IMR-90 (cell line): ENCODE results near the gene CRTAC1. TPM values are rescaled to one million over a fixed set of nuclear protein-coding genes. Genes with fewer than 3 reads are reported as not detected.

Source experiments
- ATAC-seq: fragments of 200-7000 bp; cut with Tn5 transposase; 2 replicates; pipeline ENCODE4 v1.9.1; 2020; ENCODE audit warnings: low read depth, mild to moderate bottlenecking, moderate library complexity
- BruUV-seq: library from RNA; stranded (reverse); fragments of 400-500 nt; replicated peaks from 2 replicates; lab custom pipeline; 2021; lab: Mats Ljungman, UMichigan
- CTCF ChIA-PET: fragments of 300-600 bp; formaldehyde crosslinking; extraction: SDS; loops from one replicate; lab custom pipeline; 2021; ENCODE audit warnings: antibody characterized with exemption; lab: Yijun Ruan, JAX
- POLR2A ChIA-PET: fragments of 300-600 bp; sonication (Branson Sonifier 250); formaldehyde crosslinking; loops from one replicate; lab custom pipeline; 2022; ENCODE audit warnings: antibody characterized with exemption; ENCODE audit not compliant: unreplicated experiment; lab: Charles Lee
- DNase-seq: peaks from one replicate; pipeline ENCODE4 v3.0.0; 2013
- H2AFZ ChIP-seq: replicated peaks from 2 replicates; pipeline ENCODE3; 2013; ENCODE audit warnings: low read length, mild to moderate bottlenecking; ENCODE audit not compliant: poor library complexity
- H2AK5ac ChIP-seq: 2 replicates; pipeline ENCODE4 v1.6.1; 2013; ENCODE audit warnings: low read depth, low read length, inconsistent platforms
- H2AK9ac ChIP-seq: replicated peaks from 2 replicates; pipeline ENCODE3; 2013; ENCODE audit warnings: mild to moderate bottlenecking, low read depth, low read length, moderate library complexity; ENCODE audit not compliant: poor library complexity
- H2BK120ac ChIP-seq: 2 replicates; pipeline ENCODE4 v1.6.1; 2013; ENCODE audit warnings: low read depth, low read length, inconsistent platforms
- H2BK15ac ChIP-seq: 3 replicates; pipeline ENCODE4 v1.6.1; 2013; ENCODE audit warnings: low read depth, low read length, inconsistent platforms
- H2BK20ac ChIP-seq: 2 replicates; pipeline ENCODE4 v1.6.1; 2013; ENCODE audit warnings: low read depth, mild to moderate bottlenecking, inconsistent platforms, low read length, moderate library complexity
- H2BK5ac ChIP-seq: 2 replicates; pipeline ENCODE4 v1.6.1; 2013; ENCODE audit warnings: mild to moderate bottlenecking, low read depth, low read length, inconsistent platforms; ENCODE audit not compliant: poor library complexity, severe bottlenecking
- H3K14ac ChIP-seq: replicated peaks from 2 replicates; pipeline ENCODE4 v1.6.1; 2013; ENCODE audit warnings: low read depth, low read length, inconsistent platforms
- H3K18ac ChIP-seq: 2 replicates; pipeline ENCODE4 v1.6.1; 2013; ENCODE audit warnings: low read depth, low read length, control low read depth
- H3K23ac ChIP-seq: 2 replicates; pipeline ENCODE4 v1.6.1; 2013; ENCODE audit warnings: low read depth, low read length, inconsistent platforms
- H3K27ac ChIP-seq: 2 replicates; pipeline ENCODE4 v1.5.1; 2013; ENCODE audit warnings: mild to moderate bottlenecking, control low read depth, low read length; ENCODE audit not compliant: insufficient read depth
- H3K27me3 ChIP-seq: 2 replicates; pipeline ENCODE4 v1.6.1; 2013; ENCODE audit warnings: low read length; ENCODE audit not compliant: control insufficient read depth, insufficient read depth
- H3K36me3 ChIP-seq: 2 replicates; pipeline ENCODE4 v1.6.1; 2013; ENCODE audit warnings: low read length, mixed read lengths; ENCODE audit not compliant: control insufficient read depth, insufficient read depth
- H3K4ac ChIP-seq: 2 replicates; pipeline ENCODE4 v1.6.1; 2013; ENCODE audit warnings: low read depth, low read length, inconsistent platforms
- H3K4me1 ChIP-seq: 2 replicates; pipeline ENCODE4 v1.6.1; 2013; ENCODE audit warnings: low read length, mixed read lengths; ENCODE audit not compliant: control insufficient read depth, insufficient read depth
- H3K4me2 ChIP-seq: 2 replicates; pipeline ENCODE4 v1.6.1; 2013; ENCODE audit warnings: low read depth, mild to moderate bottlenecking, control low read depth, low read length, moderate library complexity
- H3K4me3 ChIP-seq: 2 replicates; pipeline ENCODE4 v1.5.1; 2013; ENCODE audit warnings: low read depth, mild to moderate bottlenecking, control low read depth, low read length, moderate library complexity; ENCODE audit not compliant: insufficient read depth
- H3K56ac ChIP-seq: 2 replicates; pipeline ENCODE4 v1.6.1; 2013; ENCODE audit warnings: low read length, inconsistent platforms; ENCODE audit not compliant: insufficient read depth; ENCODE audit errors: extremely low read depth
- H3K79me1 ChIP-seq, 2 experiments: 2 replicates each; pipeline ENCODE4 v1.6.1; 2013; ENCODE audit warnings: low read length in 2 of 2, inconsistent platforms in 1 of 2, low read depth in 1 of 2
- H3K9ac ChIP-seq: 2 replicates; pipeline ENCODE4 v1.6.1; 2013; ENCODE audit warnings: low read depth, low read length, control low read depth
- H3K9me1 ChIP-seq: 2 replicates; pipeline ENCODE4 v1.6.1; 2013; ENCODE audit warnings: low read length, inconsistent platforms; ENCODE audit not compliant: insufficient read depth
- H3K9me3 ChIP-seq: 2 replicates; pipeline ENCODE4 v1.6.1; 2013; ENCODE audit warnings: low read length; ENCODE audit not compliant: control insufficient read depth, insufficient read depth
- H4K20me1 ChIP-seq: 2 replicates; pipeline ENCODE4 v1.6.1; 2013; ENCODE audit warnings: low read length, inconsistent platforms; ENCODE audit not compliant: insufficient read depth
- H4K5ac ChIP-seq: 2 replicates; pipeline ENCODE4 v1.6.1; 2013; ENCODE audit warnings: mild to moderate bottlenecking, low read depth, low read length, control low read depth
- H4K8ac ChIP-seq, 2 experiments: 2 replicates each; pipeline ENCODE4 v1.6.1; 2013; ENCODE audit warnings: low read depth in 2 of 2, low read length in 2 of 2, control low read depth in 1 of 2, inconsistent platforms in 1 of 2
- H4K91ac ChIP-seq: 2 replicates; pipeline ENCODE4 v1.6.1; 2013; ENCODE audit warnings: low read depth, low read length, inconsistent platforms; ENCODE audit not compliant: insufficient read depth
- CEBPB ChIP-seq: IDR thresholded peaks from 2 replicates; pipeline ENCODE4 v1.6.1; 2012; ENCODE audit warnings: low read depth, low read length, improper control_type of control experiment
- RFX5 ChIP-seq: IDR thresholded peaks from 2 replicates; pipeline ENCODE4 v1.8.0; 2012; ENCODE audit warnings: low read depth, mild to moderate bottlenecking, low read length, moderate library complexity
- WGBS, 2 experiments: methylation state at CpG; one replicate each; pipeline versions ENCODE4 v1.1.5 to v1.1.7; 2013; ENCODE audit warnings: missing lambda C conversion rate in 2 of 2; ENCODE audit not compliant: insufficient read length in 1 of 2; ENCODE audit errors: extremely low coverage in 2 of 2; 5-methylcytosine and 5-hydroxymethylcytosine counted together
- dilution Hi-C: fragments of 300-500 bp; cut with HindIII; formaldehyde crosslinking; loops from one replicate; pipeline ENCODE4 v1.14.3; 2018; ENCODE audit warnings: low sequenced_read_pairs; ENCODE audit not compliant: unreplicated experiment
- in situ Hi-C: fragments of 300-500 bp; cut with MboI; formaldehyde crosslinking; loops from 3 replicates; pipeline ENCODE4 v1.14.3; 2019; ENCODE audit warnings: low sequenced_read_pairs, inconsistent platforms, mixed read lengths
- intact Hi-C: fragments of 100-400 bp; cut with micrococcal nuclease; formaldehyde crosslinking; loops from 2 replicates; pipeline ENCODE4 v1.10.0; 2022
- polyA plus RNA-seq, 3 experiments: library from polyadenylated mRNA; depleted of rRNA; stranded (reverse); fragments of >200 nt; gene quantifications; 2 replicates each; pipeline ENCODE4 v1.2.3, GENCODE V29; 2012; ENCODE audit warnings: low replicate concordance in 1 of 3
- total RNA-seq: library from RNA; depleted of rRNA; stranded (reverse); fragments of >200 nt; gene quantifications from 2 replicates; pipeline ENCODE4 v1.2.3, GENCODE V29; 2012

CRTAC1 gene
- total and polyA plus RNA-seq, 2 of the 4 experiments (the other 2 are of a cell fraction) = not detected

- intact Hi-C loops = no loop called here
- Histone ChIP-seq H2BK15ac (no peak overlapping the region), H2BK20ac (no peak overlapping the region), H2AFZ (no peak overlapping the region), H2AK9ac (no peak overlapping the region), H2BK5ac (no peak overlapping the region), H3K79me1 (no peaks in the 10 kb centered on the region), H3K23ac (no peak overlapping the region), H4K91ac (no peak overlapping the region), H3K14ac (no peak overlapping the region), H3K9me1 (no peaks in the 10 kb centered on the region), H3K4me1 (no peaks in the 10 kb centered on the region), H3K56ac (no peak overlapping the region), H4K8ac (no peak overlapping the region), H3K27ac (no peak overlapping the region), H4K20me1 (no peaks in the 10 kb centered on the region), H3K27me3 (peaks cover 31% of the 10 kb centered on the region), H3K9me3 (no peaks in the 10 kb centered on the region), H2BK120ac (no peak overlapping the region), H3K4me3 (no peak overlapping the region), H3K18ac (no peak overlapping the region), H3K9ac (no peak overlapping the region), H2AK5ac (no peak overlapping the region), H3K36me3 (no peaks in the 10 kb centered on the region), H4K5ac (no peak overlapping the region), H3K4ac (no peak overlapping the region), H3K4me2 (no peak overlapping the region)
- DNase-seq = no peak
- POLR2A ChIA-PET = no interaction called here
- TF ChIP-seq RFX5 (no peak), CEBPB (no peak)
- BruUV-seq = no TSS peak
- ATAC-seq = no peak
- no CpG with 5 or more reads among the region's 7 CpGs for WGBS, 2 experiments
- CTCF ChIA-PET = interaction anchor here (0.6 kb wide), 1 partner anchor 11 kb away, joined by 4 read pairs; no protein-coding TSS in a partner anchor
- in situ Hi-C loops = no loop called here
- dilution Hi-C loops = no loop called here
Observed at GRCh38 chr10:97875391-97875790, 155.0 kb downstream of the CRTAC1 start.
